MM.1S (cell line): ENCODE measurements around the gene CGB7.

Experiments
- DNase-seq: peaks from one replicate; pipeline ENCODE4 v3.0.0-alpha.2; 2015
- H2AFZ ChIP-seq: fragments of 300-600 bp; sonication (generic); 2 replicates; pipeline ENCODE4 v1.6.0; 2016; ENCODE audit warnings: antibody characterized with exemption, low read length
- H3F3A ChIP-seq: fragments of 300-600 bp; sonication (generic); 2 replicates; pipeline ENCODE4 v1.6.1; 2016; ENCODE audit warnings: mild to moderate bottlenecking, antibody characterized with exemption, low read length, moderate library complexity, mixed read lengths; ENCODE audit not compliant: insufficient read depth
- H3K27ac ChIP-seq: fragments of 300-600 bp; sonication (generic); 2 replicates; pipeline ENCODE4 v1.5.1; 2016; ENCODE audit warnings: mild to moderate bottlenecking, low read length
- H3K27me3 ChIP-seq: fragments of 300-600 bp; sonication (generic); replicated peaks from 2 replicates; pipeline ENCODE4 v1.6.0; 2016; ENCODE audit warnings: low read length; ENCODE audit not compliant: insufficient read depth
- H3K36me3 ChIP-seq: fragments of 300-600 bp; sonication (generic); replicated peaks from 2 replicates; pipeline ENCODE4 v1.6.1; 2016; ENCODE audit warnings: mild to moderate bottlenecking, low read length, mixed read lengths; ENCODE audit not compliant: insufficient read depth
- H3K4me1 ChIP-seq: fragments of 300-600 bp; sonication (generic); 2 replicates; pipeline ENCODE4 v1.6.1; 2016; ENCODE audit warnings: low read length, mixed read lengths
- H3K4me2 ChIP-seq: fragments of 300-600 bp; sonication (generic); 2 replicates; pipeline ENCODE4 v1.6.0; 2016; ENCODE audit warnings: low read depth, low read length
- H3K4me3 ChIP-seq: fragments of 300-600 bp; sonication (generic); 2 replicates; pipeline ENCODE4 v1.5.1; 2016; ENCODE audit warnings: low read length, mixed read lengths
- H3K79me2 ChIP-seq: fragments of 300-600 bp; sonication (generic); 2 replicates; pipeline ENCODE4 v1.6.1; 2016; ENCODE audit warnings: mixed run types, low read length, mixed read lengths
- H3K9ac ChIP-seq: fragments of 300-600 bp; sonication (generic); 2 replicates; pipeline ENCODE4 v1.6.1; 2016; ENCODE audit warnings: low read length, mixed read lengths
- H3K9me2 ChIP-seq: fragments of 300-600 bp; sonication (generic); replicated peaks from 2 replicates; pipeline ENCODE4 v1.6.1; 2016; ENCODE audit warnings: mild to moderate bottlenecking, low read length, mixed read lengths; ENCODE audit not compliant: insufficient read depth
- H3K9me3 ChIP-seq: fragments of 300-600 bp; sonication (generic); replicated peaks from 2 replicates; pipeline ENCODE4 v1.6.1; 2016; ENCODE audit warnings: mild to moderate bottlenecking, low read length, mixed read lengths; ENCODE audit not compliant: insufficient read depth
- H4K20me1 ChIP-seq: fragments of 300-600 bp; sonication (generic); 2 replicates; pipeline ENCODE4 v1.6.1; 2016; ENCODE audit warnings: mild to moderate bottlenecking, low read length, moderate library complexity, mixed read lengths; ENCODE audit not compliant: insufficient read depth
- EZH2 ChIP-seq: fragments of 300-600 bp; sonication (generic); optimal IDR thresholded peaks from 2 replicates; pipeline ENCODE3; 2017; ENCODE audit warnings: low read depth, mild to moderate bottlenecking, antibody characterized with exemption, low read length, mixed read lengths
- EZH2phosphoT487 ChIP-seq: fragments of 300-600 bp; sonication (generic); IDR thresholded peaks from 2 replicates; pipeline ENCODE4 v1.6.1; 2018; ENCODE audit warnings: antibody characterized with exemption, low read length
- TF ChIP-seq, protein P1 (sequence below): fragments of 300-600 bp; sonication (generic); IDR thresholded peaks from 2 replicates; pipeline ENCODE4 v1.5.1; 2016; ENCODE audit warnings: antibody characterized with exemption, low read length, mixed read lengths

CGB7 gene

GRCh38 chr19:49069026-49069425 lies 11.5 kb upstream of the CGB7 start:
- Histone ChIP-seq H3K36me3 (no peaks in the 10 kb centered on the region), H3K9me3 (no peaks in the 10 kb centered on the region), H3K4me2 (no peak overlapping the region), H3K9me2 (no peaks in the 10 kb centered on the region), H3K27ac (no peak overlapping the region), H3K79me2 (no peaks in the 10 kb centered on the region), H3K27me3 (peaks cover 81% of the 10 kb centered on the region), H3K4me1 (no peaks in the 10 kb centered on the region), H3F3A (no peaks in the 10 kb centered on the region), H2AFZ (no peak overlapping the region), H4K20me1 (no peaks in the 10 kb centered on the region), H3K9ac (no peak overlapping the region), H3K4me3 (no peak overlapping the region)
- no peak for DNase-seq
- TF ChIP-seq EZH2 (no peak), EZH2phosphoT487 (no peak)
- TF ChIP-seq, protein P1, sequence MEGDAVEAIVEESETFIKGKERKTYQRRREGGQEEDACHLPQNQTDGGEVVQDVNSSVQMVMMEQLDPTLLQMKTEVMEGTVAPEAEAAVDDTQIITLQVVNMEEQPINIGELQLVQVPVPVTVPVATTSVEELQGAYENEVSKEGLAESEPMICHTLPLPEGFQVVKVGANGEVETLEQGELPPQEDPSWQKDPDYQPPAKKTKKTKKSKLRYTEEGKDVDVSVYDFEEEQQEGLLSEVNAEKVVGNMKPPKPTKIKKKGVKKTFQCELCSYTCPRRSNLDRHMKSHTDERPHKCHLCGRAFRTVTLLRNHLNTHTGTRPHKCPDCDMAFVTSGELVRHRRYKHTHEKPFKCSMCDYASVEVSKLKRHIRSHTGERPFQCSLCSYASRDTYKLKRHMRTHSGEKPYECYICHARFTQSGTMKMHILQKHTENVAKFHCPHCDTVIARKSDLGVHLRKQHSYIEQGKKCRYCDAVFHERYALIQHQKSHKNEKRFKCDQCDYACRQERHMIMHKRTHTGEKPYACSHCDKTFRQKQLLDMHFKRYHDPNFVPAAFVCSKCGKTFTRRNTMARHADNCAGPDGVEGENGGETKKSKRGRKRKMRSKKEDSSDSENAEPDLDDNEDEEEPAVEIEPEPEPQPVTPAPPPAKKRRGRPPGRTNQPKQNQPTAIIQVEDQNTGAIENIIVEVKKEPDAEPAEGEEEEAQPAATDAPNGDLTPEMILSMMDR: no peak

- TF ChIP-seq, protein P1: no peak
- TF ChIP-seq EZH2phosphoT487 (no peak), EZH2 (no peak)
- no peaks in the 10 kb centered on the region for H4K20me1 ChIP-seq
- H3K9me3 ChIP-seq: no peaks in the 10 kb centered on the region
- H3K27me3 ChIP-seq: peaks cover 77% of the 10 kb centered on the region
- H2AFZ ChIP-seq: no peak overlapping the region
- no peaks in the 10 kb centered on the region for H3K9me2 ChIP-seq
- no peak for DNase-seq
- H3K4me3 ChIP-seq: no peak overlapping the region
- H3F3A ChIP-seq: no peaks in the 10 kb centered on the region
- no peak overlapping the region for H3K4me2 ChIP-seq
- H3K36me3 ChIP-seq: no peaks in the 10 kb centered on the region
- no peak overlapping the region for H3K27ac ChIP-seq
- H3K9ac ChIP-seq: no peak overlapping the region
- H3K4me1 ChIP-seq: no peaks in the 10 kb centered on the region
- H3K79me2 ChIP-seq: no peaks in the 10 kb centered on the region
Measured at GRCh38 chr19:49067554-49067953, 10.0 kb upstream of the CGB7 start.

- Histone ChIP-seq H3K9me3 (no peaks in the 10 kb centered on the region), H3K27ac (no peak overlapping the region), H3K9me2 (no peaks in the 10 kb centered on the region), H3K4me3 (no peak overlapping the region), H3K4me1 (peaks cover 9% of the 10 kb centered on the region), H3K36me3 (no peaks in the 10 kb centered on the region), H3K79me2 (no peaks in the 10 kb centered on the region), H3F3A (no peaks in the 10 kb centered on the region), H2AFZ (no peak overlapping the region), H3K27me3 (peaks cover 91% of the 10 kb centered on the region), H3K9ac (no peak overlapping the region), H4K20me1 (no peaks in the 10 kb centered on the region), H3K4me2 (no peak overlapping the region)
- TF ChIP-seq EZH2: no peak
- TF ChIP-seq, protein P1: no peak
- no peak for TF ChIP-seq EZH2phosphoT487
- DNase-seq: no peak
Measured at GRCh38 chr19:49065905-49066512, 8.5 kb upstream of the CGB7 start.
